PC-3 (cell line): ENCODE measurements around the gene VIPR2. TPM values are rescaled to one million over a fixed set of nuclear protein-coding genes. Genes with fewer than 3 reads are reported as not detected.
"Not testable (repeated sequence)": the region's sequence is repeated elsewhere in the genome, so short reads cannot be mapped to it uniquely, and the experiment has no call there.

Experiments
- ATAC-seq: fragments of 200-7000 bp; cut with Tn5 transposase; 2 replicates; pipeline ENCODE4 v1.9.1; 2020; ENCODE audit warnings: mild to moderate bottlenecking, moderate library complexity
- BruUV-seq: library from RNA; stranded (reverse); fragments of 400-500 nt; replicated peaks from 2 replicates; lab custom pipeline; 2021; lab: Mats Ljungman, UMichigan
- CTCF ChIA-PET: fragments of 300-600 bp; sonication (Branson Sonifier 250); formaldehyde crosslinking; loops from one replicate; lab custom pipeline; 2022; ENCODE audit warnings: antibody characterized with exemption; lab: Charles Lee
- POLR2A ChIA-PET: fragments of 300-600 bp; sonication (Branson Sonifier 250); formaldehyde crosslinking; loops from one replicate; lab custom pipeline; 2022; ENCODE audit warnings: antibody characterized with exemption; ENCODE audit not compliant: unreplicated experiment; lab: Charles Lee
- DNase-seq: peaks from one replicate; pipeline ENCODE4 v3.0.0-alpha.2; 2015
- H2AFZ ChIP-seq: fragments of 300-600 bp; sonication (generic); 2 replicates; pipeline ENCODE4 v1.6.0; 2016; ENCODE audit warnings: antibody characterized with exemption, low read length
- H3F3A ChIP-seq: fragments of 300-600 bp; sonication (generic); one replicate; pipeline ENCODE4 v1.6.0; 2017; ENCODE audit warnings: antibody characterized with exemption, low read length, control low read depth, mild to moderate bottlenecking; ENCODE audit not compliant: unreplicated experiment
- H3K27ac ChIP-seq: fragments of 300-600 bp; sonication (generic); 2 replicates; pipeline ENCODE4 v1.5.1; 2016; ENCODE audit warnings: mild to moderate bottlenecking, low read length
- H3K27me3 ChIP-seq: fragments of 300-600 bp; sonication (generic); 2 replicates; pipeline ENCODE4 v1.6.1; 2016; ENCODE audit warnings: low read length, mixed read lengths
- H3K36me3 ChIP-seq: fragments of 300-600 bp; sonication (generic); 2 replicates; pipeline ENCODE4 v1.6.1; 2016; ENCODE audit warnings: low read depth, mixed run types, low read length, mixed read lengths
- H3K4me1 ChIP-seq: fragments of 300-600 bp; sonication (generic); 2 replicates; pipeline ENCODE4 v1.5.1; 2016; ENCODE audit warnings: low read length; ENCODE audit not compliant: insufficient read depth
- H3K4me2 ChIP-seq: fragments of 300-600 bp; sonication (generic); 2 replicates; pipeline ENCODE4 v1.6.0; 2016; ENCODE audit warnings: low read length
- H3K4me3 ChIP-seq: fragments of 300-600 bp; sonication (generic); 2 replicates; pipeline ENCODE4 v1.5.1; 2016; ENCODE audit warnings: mild to moderate bottlenecking, low read length, mixed read lengths
- H3K79me2 ChIP-seq: fragments of 300-600 bp; sonication (generic); 2 replicates; pipeline ENCODE4 v1.6.1; 2017; ENCODE audit warnings: low read length, mixed read lengths
- H3K9ac ChIP-seq: fragments of 300-600 bp; sonication (generic); 2 replicates; pipeline ENCODE4 v1.6.0; 2016; ENCODE audit warnings: mild to moderate bottlenecking, low read length
- H3K9me2 ChIP-seq: fragments of 300-600 bp; sonication (generic); replicated peaks from 2 replicates; pipeline ENCODE4 v1.6.1; 2016; ENCODE audit warnings: mixed run types, low read length, mixed read lengths
- H3K9me3 ChIP-seq: fragments of 300-600 bp; sonication (generic); 2 replicates; pipeline ENCODE4 v1.6.1; 2016; ENCODE audit warnings: low read length, mixed read lengths
- H4K20me1 ChIP-seq: fragments of 300-600 bp; sonication (generic); 2 replicates; pipeline ENCODE4 v1.6.1; 2016; ENCODE audit warnings: low read length, mixed read lengths
- EZH2 ChIP-seq: fragments of 300-600 bp; sonication (generic); IDR thresholded peaks from one replicate; pipeline ENCODE4 v1.6.1; 2017; ENCODE audit warnings: antibody characterized with exemption, mild to moderate bottlenecking, low read length; ENCODE audit not compliant: unreplicated experiment
- intact Hi-C: fragments of 100-400 bp; cut with micrococcal nuclease; formaldehyde crosslinking; loops from 2 replicates; pipeline ENCODE4 v1.9.0; 2023
- total RNA-seq: library from RNA; depleted of rRNA; stranded (reverse); fragments of >200 nt; gene quantifications from 2 replicates; pipeline ENCODE4 v1.2.3, GENCODE V29; 2014

The VIPR2 gene
- total RNA-seq, 1 experiment from 2014 or later: not detected

DNA sequence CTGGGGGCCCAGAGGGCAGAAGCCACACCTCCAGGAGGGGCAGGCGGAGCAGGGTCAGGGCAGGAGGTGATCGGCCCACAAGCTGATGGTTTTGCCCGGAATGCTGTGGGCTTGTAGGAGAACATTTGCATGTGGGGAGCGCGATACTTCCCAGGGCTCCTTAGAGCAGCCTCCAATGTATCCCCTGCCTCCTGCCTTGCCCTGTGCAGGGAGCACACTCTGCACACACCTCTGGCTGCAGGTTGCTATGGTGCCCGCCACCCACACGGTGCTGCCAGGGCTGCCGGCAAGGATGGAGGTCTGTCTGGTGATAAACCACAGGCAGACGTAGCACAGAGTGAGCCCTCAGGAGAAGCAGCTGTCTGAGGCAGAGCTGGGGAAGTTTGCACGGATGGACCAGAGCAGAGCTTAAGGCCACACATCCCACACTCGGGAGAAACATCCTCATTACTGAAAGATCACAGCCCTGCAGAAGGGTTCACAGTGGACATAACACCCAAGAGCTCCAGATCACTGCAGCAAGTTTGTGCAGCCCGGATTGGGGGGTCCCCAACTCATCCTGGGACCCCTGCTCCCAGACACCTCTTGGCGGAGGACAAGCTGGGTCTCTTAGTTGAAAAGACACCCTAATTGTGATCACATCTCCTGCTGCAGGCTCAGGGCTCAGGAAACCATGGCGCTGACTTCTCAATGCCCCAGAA, 41.8 kb downstream of the VIPR2 start:
- POLR2A ChIA-PET: no interaction called here
- BruUV-seq: no TSS peak
- no peak for DNase-seq

GRCh38 chr7:159101661-159102091, 43.0 kb downstream of the VIPR2 start:
- H2AFZ ChIP-seq, DNase-seq, BruUV-seq, H3F3A ChIP-seq, H3K9me2 ChIP-seq, H3K4me1 ChIP-seq, H3K79me2 ChIP-seq, ATAC-seq, H3K36me3 ChIP-seq, CTCF ChIA-PET, H3K4me2 ChIP-seq, POLR2A ChIA-PET, H4K20me1 ChIP-seq, H3K9ac ChIP-seq, H3K4me3 ChIP-seq, H3K9me3 ChIP-seq, H3K27ac ChIP-seq, intact Hi-C loops: not testable (repeated sequence)
- H3K27me3 ChIP-seq: peaks cover 28% of the 10 kb centered on the region

More for the DNA sequence above, 41.8 kb downstream of the VIPR2 start:
- no peak overlapping the region for H3K4me2 ChIP-seq
- no peaks in the 10 kb centered on the region for H3K4me1 ChIP-seq
- H2AFZ ChIP-seq: no peak overlapping the region
- CTCF ChIA-PET: no interaction called here
- intact Hi-C loops: no loop called here
- peaks cover 36% of the 10 kb centered on the region for H3K27me3 ChIP-seq
- no peaks in the 10 kb centered on the region for H3F3A ChIP-seq
- no peaks in the 10 kb centered on the region for H3K79me2 ChIP-seq
- TF ChIP-seq EZH2: no peak
- H3K27ac ChIP-seq: no peak overlapping the region
- H4K20me1 ChIP-seq: no peaks in the 10 kb centered on the region
- no peak overlapping the region for H3K9ac ChIP-seq
- no peaks in the 10 kb centered on the region for H3K36me3 ChIP-seq
- H3K9me3 ChIP-seq: no peaks in the 10 kb centered on the region
- no peaks in the 10 kb centered on the region for H3K9me2 ChIP-seq
- no peak overlapping the region for H3K4me3 ChIP-seq
- no peak for ATAC-seq

GRCh38 chr7:159101083-159101395, 43.6 kb downstream of the VIPR2 start:
- BruUV-seq, H3K79me2 ChIP-seq, H3K9me2 ChIP-seq, POLR2A ChIA-PET, H3F3A ChIP-seq, H3K9me3 ChIP-seq, H4K20me1 ChIP-seq, intact Hi-C loops, ATAC-seq, CTCF ChIA-PET, H3K4me3 ChIP-seq, H3K4me2 ChIP-seq, H3K36me3 ChIP-seq, H3K27ac ChIP-seq, DNase-seq, H2AFZ ChIP-seq, H3K4me1 ChIP-seq, H3K9ac ChIP-seq: not testable (repeated sequence)
- peaks cover 33% of the 10 kb centered on the region for H3K27me3 ChIP-seq

DNA sequence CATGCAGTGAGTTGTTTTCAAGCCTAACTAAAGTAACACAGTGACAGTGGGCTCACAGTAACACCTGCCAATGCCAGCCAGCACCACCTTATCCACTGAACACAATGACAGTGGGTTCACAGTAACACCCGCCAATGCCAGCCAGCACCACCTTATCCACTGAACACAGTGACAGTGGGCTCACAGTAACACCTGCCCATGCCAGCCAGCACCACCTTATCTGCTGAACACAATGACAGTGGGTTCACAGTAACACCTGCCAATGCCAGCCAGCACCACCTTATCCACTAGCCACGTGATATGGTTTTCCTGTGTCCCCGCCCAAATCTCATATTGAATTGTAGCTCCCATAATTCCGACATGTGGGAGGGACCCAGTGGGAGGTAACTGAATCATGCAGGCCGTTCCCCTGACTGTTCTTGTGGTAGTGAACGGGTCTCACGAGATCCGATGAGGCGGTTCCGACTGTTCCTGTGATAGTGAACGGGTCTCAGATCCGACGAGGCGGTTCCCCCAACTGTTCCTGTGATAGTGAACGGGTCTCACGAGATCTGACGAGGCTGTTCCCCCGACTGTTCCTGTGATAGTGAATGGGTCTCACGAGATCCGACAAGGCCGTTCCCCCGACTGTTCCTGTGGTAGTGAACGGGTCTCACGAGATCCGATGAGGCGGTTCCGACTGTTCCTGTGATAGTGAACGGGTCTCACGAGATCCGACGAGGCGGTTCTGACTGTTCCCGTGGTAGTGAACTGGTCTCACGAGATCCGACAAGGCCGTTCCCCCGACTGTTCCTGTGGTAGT, 44.2 kb downstream of the VIPR2 start:
- H3K36me3 ChIP-seq, H3F3A ChIP-seq, intact Hi-C loops, H3K79me2 ChIP-seq, ATAC-seq, H3K9ac ChIP-seq, H2AFZ ChIP-seq, H3K4me1 ChIP-seq, DNase-seq, CTCF ChIA-PET, H3K9me2 ChIP-seq, H3K27ac ChIP-seq, H3K4me2 ChIP-seq, H3K4me3 ChIP-seq, H3K9me3 ChIP-seq, POLR2A ChIA-PET, H4K20me1 ChIP-seq, BruUV-seq: not testable (repeated sequence)
- H3K27me3 ChIP-seq: peaks cover 38% of the 10 kb centered on the region
